Tibial nerve (tissue), 4 donors: ENCODE data around the gene GRID1. TPM values are rescaled to one million over a fixed set of nuclear protein-coding genes. Genes with fewer than 3 reads are reported as not detected.

Experiments
- DNase-seq, 2 donors: peaks; one replicate each; pipeline ENCODE4 v3.0.0-alpha.2; 2019; ENCODE audit warnings: low spot score in 2 of 2
- H3K27ac ChIP-seq, 4 donors: fragments of 200-600 bp; sonication (generic) in 3 of 4; one replicate each; pipeline ENCODE4 v1.5.1; 2017 to 2019; ENCODE audit warnings: mild to moderate bottlenecking in 1 of 4
- H3K27me3 ChIP-seq, 2 donors: fragments of 200-600 bp; sonication (generic) in 1 of 2; one replicate each; pipeline versions ENCODE4 v1.5.1 to v1.6.0; 2017 to 2019
- H3K36me3 ChIP-seq, 3 donors: fragments of 200-600 bp; sonication (generic); one replicate each; pipeline ENCODE4 v1.5.1; 2018 to 2019
- H3K4me1 ChIP-seq, 4 donors: fragments of 200-600 bp; sonication (generic) in 3 of 4; one replicate each; pipeline ENCODE4 v1.5.1; 2017 to 2019
- H3K4me3 ChIP-seq, 4 donors: fragments of 200-600 bp; sonication (generic) in 3 of 4; one replicate each; pipeline ENCODE4 v1.5.1; 2017 to 2019; ENCODE audit warnings: mild to moderate bottlenecking in 1 of 4, moderate library complexity in 1 of 4
- H3K9me3 ChIP-seq, 4 donors: fragments of 200-600 bp; sonication (generic) in 3 of 4; one replicate each; pipeline ENCODE4 v1.5.1; 2017 to 2019
- CTCF ChIP-seq, 5 experiments: fragments of 200-600 bp in 3 of 5; fragments of 450-650 bp in 2 of 5; sonication (generic) in 3 of 5; IDR thresholded peaks; one replicate each; pipeline ENCODE4 v1.5.1; 2016 to 2019; ENCODE audit warnings: antibody characterized with exemption in 5 of 5, mild to moderate bottlenecking in 3 of 5, moderate library complexity in 2 of 5
- EP300 ChIP-seq, 2 donors: sonication (generic); formaldehyde crosslinking; IDR thresholded peaks; one replicate each; pipeline ENCODE4 v1.6.1; 2017; ENCODE audit warnings: antibody characterized with exemption in 2 of 2, mild to moderate bottlenecking in 1 of 2
- POLR2A ChIP-seq, 2 donors: fragments of 450-650 bp; IDR thresholded peaks; one replicate each; pipeline ENCODE4 v1.6.1; 2017; ENCODE audit warnings: antibody characterized with exemption in 2 of 2, mild to moderate bottlenecking in 2 of 2, moderate library complexity in 2 of 2
- WGBS, 2 donors: methylation state at CpG; one replicate each; pipeline ENCODE4 v1.1.5; 2018; 5-methylcytosine and 5-hydroxymethylcytosine counted together
- total RNA-seq, 4 donors: library from RNA; depleted of rRNA; stranded (reverse); fragments of >200 nt; gene quantifications; one replicate each; pipeline ENCODE4 v1.1.0, GENCODE V29; 2016

GRID1 gene
- total RNA-seq, 4 donors from 2014 or later, result 7.7 to 16.3 (median 10.5) TPM

- Histone ChIP-seq H3K4me3 (no peak overlapping the region), H3K36me3 (no peaks in the 10 kb centered on the region), H3K27ac (no peak overlapping the region), H3K27me3 (no peaks in the 10 kb centered on the region), H3K9me3 (peaks cover 0 to 2% (median 0%) of the 10 kb centered on the region in 4 donors), H3K4me1 (no peaks in the 10 kb centered on the region)
- TF ChIP-seq POLR2A (IDR thresholded peaks at IDR 0.05), result no peak
- no peak for DNase-seq
- WGBS, 2 donors, result 83 to 85% methylated on average over 3 of the region's 3 CpGs
Observed at GRCh38 chr10:86299562-86299961, 67.0 kb downstream of the GRID1 start.

- H3K27ac ChIP-seq, result no peak overlapping the region
- peaks cover 0 to 2% (median 0%) of the 10 kb centered on the region in 4 donors for H3K9me3 ChIP-seq
- no peaks in the 10 kb centered on the region for H3K4me1 ChIP-seq
- H3K27me3 ChIP-seq, result no peaks in the 10 kb centered on the region
- no peak overlapping the region for H3K4me3 ChIP-seq
- H3K36me3 ChIP-seq, result no peaks in the 10 kb centered on the region
- 70 to 71% methylated on average over 9 of the region's 9 CpGs for WGBS, 2 donors
- no peak for DNase-seq
- TF ChIP-seq POLR2A (IDR thresholded peaks at IDR 0.05) (no peak), EP300 (IDR thresholded peaks at IDR 0.05) (no peak), CTCF (IDR thresholded peaks at IDR 0.05) (no peak)
Observed at GRCh38 chr10:86298501-86299001, 68.0 kb downstream of the GRID1 start.

- DNase-seq, result no peak
- H3K9me3 ChIP-seq, result no peaks in the 10 kb centered on the region
- H3K36me3 ChIP-seq, result no peaks in the 10 kb centered on the region
- H3K4me3 ChIP-seq, result no peak overlapping the region
- TF ChIP-seq POLR2A (IDR thresholded peaks at IDR 0.05), result no peak
- no peak for TF ChIP-seq EP300 (IDR thresholded peaks at IDR 0.05)
- TF ChIP-seq CTCF (IDR thresholded peaks at IDR 0.05), result no peak
- no peaks in the 10 kb centered on the region for H3K4me1 ChIP-seq
- H3K27me3 ChIP-seq, result no peaks in the 10 kb centered on the region
- WGBS, 2 donors, result 81 to 87% methylated on average over 3 of the region's 3 CpGs
- no peak overlapping the region for H3K27ac ChIP-seq
Observed at GRCh38 chr10:86295791-86296190, 70.8 kb downstream of the GRID1 start.

- DNase-seq, result no peak
- Histone ChIP-seq H3K4me1 (no peaks in the 10 kb centered on the region), H3K9me3 (no peaks in the 10 kb centered on the region), H3K36me3 (no peaks in the 10 kb centered on the region), H3K27ac (no peak overlapping the region), H3K4me3 (no peak overlapping the region), H3K27me3 (no peaks in the 10 kb centered on the region)
- TF ChIP-seq POLR2A (IDR thresholded peaks at IDR 0.05) (no peak), EP300 (IDR thresholded peaks at IDR 0.05) (no peak), CTCF (IDR thresholded peaks at IDR 0.05) (no peak)
- WGBS, 2 donors, result 88 to 93% methylated on average over 14 of the region's 14 CpGs
Observed at GRCh38 chr10:86295351-86295750, 71.2 kb downstream of the GRID1 start.

GRCh38 chr10:86294346-86295265 is 72.0 kb downstream of the GRID1 start:
- H3K27ac ChIP-seq, result no peak overlapping the region
- H3K4me3 ChIP-seq, result no peak overlapping the region
- 87 to 89% methylated on average over 16 of the region's 16 CpGs for WGBS, 2 donors
- TF ChIP-seq EP300 (IDR thresholded peaks at IDR 0.05), result no peak
- TF ChIP-seq POLR2A (IDR thresholded peaks at IDR 0.05), result no peak
- TF ChIP-seq CTCF (IDR thresholded peaks at IDR 0.05), result no peak
- H3K4me1 ChIP-seq, result no peaks in the 10 kb centered on the region
- no peaks in the 10 kb centered on the region for H3K27me3 ChIP-seq
- no peaks in the 10 kb centered on the region for H3K9me3 ChIP-seq
- H3K36me3 ChIP-seq, result no peaks in the 10 kb centered on the region
- no peak for DNase-seq
